ENCODE data around the gene ACSM4.

DNA sequence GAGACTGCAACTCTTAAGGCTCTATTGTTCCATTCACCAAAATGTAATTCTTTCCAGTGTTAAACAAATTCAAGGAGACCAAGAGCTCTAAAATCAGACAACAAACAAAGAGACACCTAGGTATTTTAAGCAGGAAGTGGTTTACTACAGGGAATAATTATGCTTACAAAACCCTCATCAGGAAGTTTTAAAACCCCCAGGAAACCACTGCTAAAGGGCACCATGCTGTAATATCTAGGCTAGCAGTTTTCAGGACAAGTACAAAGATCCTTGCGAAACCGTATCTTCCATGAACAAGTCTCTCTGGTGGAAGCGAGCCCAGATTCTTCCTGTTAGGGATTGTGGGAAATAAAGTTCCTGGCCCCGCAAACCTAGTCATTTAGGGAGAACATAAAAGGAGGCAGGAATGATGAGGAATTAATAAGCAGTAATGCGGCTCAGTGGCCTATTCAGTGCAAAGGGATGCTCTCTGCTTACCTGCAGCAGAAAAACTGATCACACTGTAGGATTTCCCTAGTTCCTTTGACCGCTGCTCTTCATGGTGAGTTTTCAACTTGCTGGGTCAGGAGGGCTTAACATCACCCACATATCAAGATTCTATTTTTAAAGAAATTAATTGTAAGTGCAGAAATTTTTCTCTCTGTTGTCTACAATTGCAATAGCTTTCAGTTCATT lies 42.8 kb downstream of the ACSM4 start:
- no peak for TF ChIP-seq CTCF (IDR thresholded peaks at IDR 0.05; ENCODE audit: low read length)
- TF ChIP-seq EZH2 (optimal IDR thresholded peaks at IDR 0.05; ENCODE audit: low read depth, low read length), result no peak
- no peak for TF ChIP-seq EZH2phosphoT487 (IDR thresholded peaks at IDR 0.05; ENCODE audit: low read length)
